Stomach (tissue), 4 donors: ENCODE data around the gene CTDP1.

Source experiments
- CTCF ChIP-seq, 7 experiments: fragments of 450-650 bp in 4 of 7; fragments of 200-600 bp in 3 of 7; sonication (generic) in 3 of 7; IDR thresholded peaks; one replicate each; pipeline ENCODE4 v1.5.1; 2016 to 2019; ENCODE audit warnings: antibody characterized with exemption in 7 of 7, control low read depth in 2 of 7, mild to moderate bottlenecking in 1 of 7
- EP300 ChIP-seq: sonication (generic); formaldehyde crosslinking; IDR thresholded peaks from one replicate; pipeline ENCODE4 v1.6.1; 2017; ENCODE audit warnings: antibody characterized with exemption
- POLR2A ChIP-seq, 4 donors: fragments of 450-650 bp; IDR thresholded peaks; one replicate each; pipeline ENCODE4 v1.6.1; 2016; ENCODE audit warnings: antibody characterized with exemption in 4 of 4, control low read depth in 2 of 4, mild to moderate bottlenecking in 1 of 4, moderate library complexity in 1 of 4
- POLR2AphosphoS5 ChIP-seq, 3 donors: sonication (generic); formaldehyde crosslinking; IDR thresholded peaks; one replicate each; pipeline ENCODE4 v1.6.1; 2016; ENCODE audit warnings: antibody characterized with exemption in 3 of 3

- TF ChIP-seq POLR2AphosphoS5 (IDR thresholded peaks at IDR 0.05) (no peak), POLR2A (IDR thresholded peaks at IDR 0.05) (no peak), CTCF (IDR thresholded peaks at IDR 0.05) (no peak), EP300 (no peak)
Measured at GRCh38 chr18:79685971-79686370, 6.4 kb downstream of the CTDP1 start.
